GM18858 (cell line): Measurements from ENCODE around the gene MOB3C.

ENCODE experiments used
- ATAC-seq: cut with Tn5 transposase; IDR thresholded peaks from one replicate; pipeline ENCODE4 v1.9.1; 2021; ENCODE audit not compliant: unreplicated experiment

The MOB3C gene

DNA sequence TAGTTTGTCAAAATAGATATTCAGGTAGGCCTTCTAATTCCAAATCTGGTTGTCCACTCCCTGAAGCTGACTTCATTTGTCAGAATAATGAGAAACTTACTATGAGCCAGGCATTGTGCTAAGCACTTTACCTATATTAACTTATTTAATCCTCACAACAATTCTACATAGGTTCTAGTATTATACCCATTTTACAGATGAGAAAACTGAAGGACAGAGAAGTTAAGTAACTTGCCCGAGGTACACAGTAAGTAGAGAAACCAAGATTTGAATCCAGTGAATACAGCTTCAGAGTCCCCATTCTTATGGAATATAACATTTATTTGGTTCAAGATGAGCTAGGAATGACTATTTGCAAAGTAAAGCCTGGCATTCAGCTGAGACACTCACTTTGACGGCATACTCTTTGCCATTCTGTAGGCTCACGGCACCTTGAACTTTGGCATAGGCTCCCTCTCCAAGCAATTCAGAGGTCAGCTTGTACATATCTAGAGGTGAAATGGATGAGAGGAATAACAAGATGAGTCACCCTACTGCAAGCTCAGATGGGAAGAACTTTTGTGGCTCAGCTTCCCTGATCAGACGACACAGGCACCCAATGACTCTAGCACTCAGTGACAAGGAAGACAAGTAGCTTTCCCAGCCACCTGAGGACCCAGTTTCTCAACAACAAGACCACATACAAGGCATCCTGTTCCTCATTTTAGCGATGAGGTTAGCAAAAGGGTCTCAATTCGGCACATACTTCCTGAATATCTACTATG is 36.3 kb downstream of the MOB3C start:
- no peak for ATAC-seq

DNA sequence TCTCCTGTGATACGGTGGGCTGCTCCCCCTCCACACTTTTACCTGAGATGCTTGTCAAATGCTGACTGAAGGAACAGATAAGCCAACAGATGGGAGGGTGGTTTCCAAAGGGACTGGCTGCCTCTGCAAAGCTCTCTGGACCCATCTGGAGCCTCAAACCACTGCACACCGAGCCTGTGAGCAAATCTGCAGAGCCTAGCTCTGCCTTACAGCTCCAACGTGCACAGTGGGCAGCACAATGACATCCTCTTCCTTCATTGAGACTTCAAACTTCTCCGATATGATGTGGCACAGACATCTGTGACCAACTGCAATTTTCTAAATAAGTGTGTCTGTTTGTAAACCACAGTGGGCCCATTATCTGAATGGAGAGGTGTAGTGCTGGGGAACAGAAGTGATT is 38.9 kb downstream of the MOB3C start:
- no peak for ATAC-seq

DNA sequence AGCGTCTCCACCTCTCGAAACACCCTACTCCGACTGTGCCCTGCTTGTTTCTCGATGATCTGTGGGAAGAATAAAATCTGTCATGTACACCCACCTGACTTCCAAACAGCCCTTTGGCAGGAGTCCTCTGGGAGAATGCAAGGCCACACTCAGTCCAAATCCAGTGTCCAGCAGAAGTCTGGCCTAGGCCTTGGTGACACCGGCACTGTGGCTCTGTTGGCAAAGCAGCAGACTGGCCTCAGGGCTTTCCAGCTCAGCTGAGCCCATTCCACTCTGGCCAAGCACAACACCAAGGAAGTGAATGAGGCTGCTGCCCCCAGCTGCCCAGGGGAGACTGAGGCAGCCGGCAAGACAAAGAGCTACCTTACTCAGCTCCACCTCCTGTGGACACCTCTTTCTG is 40.0 kb downstream of the MOB3C start:
- no peak for ATAC-seq

DNA sequence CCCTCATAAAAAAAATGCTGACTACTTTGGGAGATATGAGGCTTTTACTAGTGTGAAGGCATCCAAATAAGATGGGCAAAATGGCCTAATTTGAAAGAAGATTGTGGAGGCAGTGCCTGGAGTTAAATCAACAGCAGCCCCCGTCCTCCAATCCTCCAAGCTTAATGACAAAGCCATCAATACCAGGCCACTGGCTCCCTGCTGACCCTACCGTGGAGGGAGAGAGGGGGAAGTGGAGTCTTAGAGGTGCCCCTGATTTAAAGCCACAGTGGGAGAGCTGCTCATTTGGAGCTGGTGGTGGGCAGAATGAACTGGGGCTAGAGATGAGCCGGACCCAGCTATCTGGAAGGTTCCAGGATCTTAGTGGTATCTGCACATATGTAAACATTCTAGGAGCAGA is 40.8 kb downstream of the MOB3C start:
- ATAC-seq: no peak

DNA sequence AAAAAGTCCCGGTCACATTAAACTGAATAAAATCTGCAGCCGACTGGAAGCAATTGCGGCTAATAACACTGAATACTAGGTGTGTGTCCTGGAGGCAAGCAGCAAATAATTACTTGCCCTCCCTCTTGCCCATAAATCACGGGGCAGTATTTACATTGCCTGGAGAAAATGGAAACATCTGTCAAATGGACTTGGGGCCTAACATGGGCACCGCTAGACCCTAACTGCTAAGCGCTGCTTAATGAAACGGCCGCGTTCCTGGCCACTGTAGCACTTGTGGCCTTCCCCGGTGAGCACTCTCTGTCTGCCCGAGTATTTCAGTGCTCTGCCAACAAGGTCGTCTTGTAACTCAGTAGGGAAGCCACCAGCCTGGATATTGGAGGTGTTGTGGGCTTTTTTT is 41.3 kb downstream of the MOB3C start:
- ATAC-seq: no peak

DNA sequence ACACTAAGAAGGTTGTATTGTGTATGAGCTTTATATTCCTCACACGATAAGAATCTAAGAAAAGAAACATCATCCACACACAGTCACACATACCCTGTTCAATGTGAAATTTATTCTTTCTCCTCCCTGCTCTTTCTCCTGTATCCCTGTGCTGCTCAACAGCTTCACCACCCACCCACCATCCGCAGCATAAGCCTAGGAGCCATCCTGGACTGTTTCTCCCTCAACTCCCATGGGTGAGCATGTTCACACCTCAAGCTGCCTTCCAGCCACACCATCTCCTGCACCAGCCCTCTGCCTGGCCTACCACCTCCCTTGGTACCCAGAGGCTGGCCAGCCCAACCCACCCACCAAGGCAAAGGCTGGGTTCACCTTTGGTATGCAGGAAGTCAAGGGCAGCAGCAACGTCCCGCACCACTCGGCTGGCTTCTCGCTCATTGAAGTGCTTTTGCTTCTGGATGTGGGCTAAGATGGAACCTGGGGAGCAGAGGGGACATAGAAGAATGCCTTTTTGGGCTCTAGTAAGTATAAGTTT is 44.9 kb downstream of the MOB3C start:
- no peak for ATAC-seq

DNA sequence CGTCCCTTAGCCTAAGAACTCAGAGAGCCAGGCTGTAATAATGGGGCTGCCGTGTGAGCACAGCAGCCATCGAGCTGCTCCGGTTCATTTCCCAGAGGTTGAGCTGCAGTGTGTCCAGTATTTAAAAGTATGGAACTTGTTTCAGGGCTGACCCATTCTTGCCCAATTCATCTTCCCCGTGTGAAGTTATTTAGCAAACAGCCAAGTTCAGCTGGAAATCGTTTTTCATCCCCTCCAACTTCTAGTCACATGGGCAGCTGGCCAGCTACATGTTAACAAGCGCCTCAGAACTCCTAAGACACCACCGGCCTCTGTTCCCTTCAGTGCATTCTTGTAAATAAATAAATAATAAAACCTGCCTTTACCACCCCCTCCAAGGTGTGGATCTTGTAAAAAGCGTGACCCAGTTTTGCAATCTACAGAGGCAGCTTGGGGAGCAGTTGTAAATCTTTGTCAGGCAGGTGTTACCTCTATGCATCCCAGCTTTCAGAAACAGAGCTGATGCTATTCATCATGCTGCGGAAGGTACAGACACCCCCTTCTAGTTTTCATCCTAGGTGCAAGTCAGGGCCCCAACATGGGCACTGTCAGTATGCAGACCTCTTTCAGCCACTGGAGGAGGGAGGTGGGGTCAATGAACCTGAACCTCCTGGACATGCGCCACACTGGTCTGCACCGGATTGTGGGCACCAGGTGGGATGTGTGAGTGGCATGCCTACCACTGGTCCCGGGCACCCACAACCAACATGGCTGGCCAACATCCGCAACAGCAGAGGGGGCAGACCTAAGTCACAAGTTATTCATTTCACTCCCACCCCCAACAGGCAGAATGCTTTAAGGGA is 46.5 kb downstream of the MOB3C start:
- ATAC-seq: no peak

DNA sequence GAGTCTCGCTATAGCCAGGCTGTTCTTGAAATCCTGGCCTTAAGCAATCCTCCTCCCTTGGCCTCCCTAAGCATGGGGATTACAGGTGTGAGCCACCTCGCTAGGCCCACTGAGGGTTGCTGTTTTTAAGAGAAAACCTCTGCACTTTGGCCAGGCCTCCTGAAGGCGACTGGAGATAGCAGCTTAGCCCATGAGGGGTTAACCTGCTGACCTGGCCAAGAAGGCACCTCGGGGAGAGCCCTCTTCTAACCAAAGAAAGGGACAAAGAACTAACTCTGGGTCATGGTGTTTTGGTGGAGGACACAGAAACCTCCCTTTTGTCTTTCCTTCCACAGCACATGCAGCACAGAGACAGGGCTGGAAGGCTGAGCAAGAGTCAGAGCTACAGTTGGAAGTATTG is 47.5 kb downstream of the MOB3C start:
- no peak for ATAC-seq

DNA sequence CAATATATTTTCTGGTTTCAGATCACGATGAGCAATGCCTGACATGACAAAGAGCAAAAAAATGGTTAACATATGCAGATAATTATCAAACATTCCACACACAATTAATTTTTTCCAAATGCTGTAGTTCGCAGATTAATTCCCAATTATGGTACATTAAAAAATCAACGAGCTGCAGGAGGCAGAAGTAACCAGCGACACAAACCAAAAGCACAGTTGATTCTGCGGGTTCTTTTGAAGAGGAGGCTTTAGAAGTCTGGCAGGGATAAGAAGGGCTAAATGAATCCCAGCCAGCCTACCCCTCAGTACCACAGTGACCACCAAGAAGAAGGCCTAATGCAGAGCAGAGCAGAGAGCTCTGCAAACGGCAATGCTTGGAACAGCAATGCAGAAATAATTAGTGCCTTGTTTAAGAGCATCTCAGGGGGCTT is 48.1 kb downstream of the MOB3C start:
- ATAC-seq: no peak

DNA sequence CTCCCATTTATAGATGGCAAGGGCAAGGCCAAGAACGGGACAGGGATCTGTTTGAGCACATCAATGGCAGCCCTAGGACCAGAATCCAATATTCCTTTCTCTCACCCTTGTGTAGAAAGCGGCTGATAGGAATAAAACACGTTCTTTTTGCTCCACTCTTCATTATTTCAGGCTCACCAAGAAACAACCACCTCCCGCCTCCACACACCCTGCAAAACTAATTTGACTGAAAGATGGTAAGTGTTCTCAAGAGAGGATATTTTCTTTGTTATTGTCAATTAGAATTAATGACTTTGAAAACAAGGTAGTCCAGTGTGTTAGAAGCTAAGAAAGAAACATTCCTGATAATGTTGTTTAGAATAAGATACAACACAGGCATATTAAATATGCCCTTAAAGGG is 53.3 kb downstream of the MOB3C start:
- ATAC-seq: no peak

DNA sequence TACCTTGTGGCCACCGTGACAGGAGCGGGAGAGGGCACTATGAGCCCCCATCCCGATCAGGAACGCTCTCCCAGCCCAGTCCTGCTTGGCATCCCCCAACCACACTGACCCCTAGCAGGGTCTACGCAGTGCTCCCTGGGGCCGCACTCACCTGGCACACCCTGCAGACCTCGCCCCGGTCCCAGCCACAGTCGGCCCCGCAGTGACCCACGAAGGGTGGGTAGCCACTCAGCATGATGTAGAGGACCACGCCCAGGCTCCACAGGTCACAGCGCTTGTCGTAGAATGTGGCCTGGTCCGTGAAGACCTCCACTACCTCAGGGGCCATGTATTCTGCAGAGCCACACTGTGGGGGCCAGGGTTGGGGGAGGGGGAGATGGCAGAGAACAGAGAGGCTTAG is 54.1 kb downstream of the MOB3C start:
- ATAC-seq: no peak

DNA sequence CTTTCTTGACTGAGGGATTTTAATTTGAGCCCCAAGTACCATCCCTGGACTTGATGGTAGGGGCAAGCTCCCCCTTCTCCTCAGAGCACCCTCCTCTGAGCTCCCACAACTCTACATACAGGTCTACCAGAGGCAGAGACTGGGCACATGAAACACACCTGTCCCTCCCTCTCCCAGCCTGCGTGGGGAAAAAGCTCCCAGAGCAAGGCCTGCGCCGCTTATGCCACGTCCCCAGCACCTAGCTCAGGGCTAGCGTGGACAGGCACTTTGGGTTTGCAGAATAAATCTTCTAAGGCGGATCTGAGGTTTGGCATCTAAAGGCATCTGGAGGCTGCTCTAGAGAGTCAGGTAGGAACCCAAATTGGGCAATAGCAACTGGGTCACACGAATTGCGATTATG is 57.6 kb downstream of the MOB3C start:
- ATAC-seq: no peak

DNA sequence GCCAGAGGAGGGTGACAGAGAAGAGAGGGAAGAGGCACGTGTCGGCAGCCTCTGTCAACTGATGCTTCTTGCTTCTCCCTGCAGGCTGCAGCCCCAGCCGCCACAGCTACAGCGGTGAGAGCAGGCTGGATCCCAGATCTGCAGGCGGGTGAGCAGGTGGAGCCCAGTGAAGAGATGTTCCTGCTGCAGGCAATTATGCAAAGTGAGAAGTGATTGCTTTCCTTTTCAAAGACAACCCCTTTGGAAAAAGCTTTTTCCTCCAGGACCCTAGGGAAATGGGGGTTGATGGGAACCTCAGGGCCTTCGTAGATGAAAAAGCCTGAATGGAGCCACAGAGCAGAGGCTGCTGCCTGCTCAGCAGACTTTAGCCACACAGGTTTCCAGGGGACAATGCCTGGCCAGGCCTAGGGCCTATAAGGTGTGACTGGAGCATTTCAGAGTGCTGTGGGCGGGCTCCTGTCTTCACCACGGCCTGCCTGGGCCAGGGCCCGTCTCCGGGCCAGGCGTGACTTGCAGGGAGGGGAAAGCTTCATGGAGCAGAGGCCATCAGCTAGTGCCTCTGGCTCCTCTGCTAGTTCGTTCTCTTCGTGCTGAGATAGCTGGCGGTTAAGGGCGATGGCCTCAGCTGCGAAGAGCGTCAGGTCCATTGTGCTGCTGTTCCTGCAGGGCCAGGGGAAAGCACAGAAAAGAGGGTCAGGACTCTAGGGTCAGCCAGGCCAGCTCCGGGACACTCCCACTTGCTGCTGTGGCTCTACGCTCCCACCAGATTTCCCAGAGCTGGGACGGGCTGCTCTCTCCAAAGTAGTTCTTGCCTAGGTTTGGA is 58.3 kb downstream of the MOB3C start:
- no peak for ATAC-seq
